H1 (cell line): ENCODE measurements around the gene AMBP.

Source experiments
- ASH2L ChIP-seq: fragments of 200-600, 300-600 bp; sonication (generic); IDR thresholded peaks from one replicate; pipeline ENCODE4 v1.7.1; 2017; ENCODE audit warnings: low read length
- BRCA1 ChIP-seq: IDR thresholded peaks from 2 replicates; pipeline ENCODE4 v1.6.1; 2012; ENCODE audit warnings: low read depth, low read length, improper control_type of control experiment
- POLR2AphosphoS5 ChIP-seq: IDR thresholded peaks from 2 replicates; pipeline ENCODE4 v1.6.1; 2011; ENCODE audit warnings: low read depth, low read length

DNA sequence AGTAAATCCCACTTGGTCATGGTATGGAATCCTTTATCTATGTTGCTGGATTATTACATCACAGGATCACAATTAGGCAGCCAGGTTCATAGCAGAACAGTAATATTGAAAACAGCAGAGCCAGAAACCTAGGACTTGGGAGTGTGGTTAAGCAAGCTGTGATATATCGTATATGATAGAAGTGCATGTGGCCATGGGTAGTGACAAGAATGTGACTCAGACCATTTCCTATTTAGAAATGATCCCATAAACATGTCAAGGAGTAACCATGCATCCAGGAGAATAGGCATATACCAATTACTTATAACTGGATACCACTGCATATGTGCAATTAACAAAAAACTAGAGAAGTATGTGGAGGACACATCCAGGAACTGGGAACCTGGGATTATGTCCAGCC, 31.2 kb downstream of the AMBP start:
- TF ChIP-seq ASH2L (no peak), POLR2AphosphoS5 (no peak), BRCA1 (no peak)
